ENCODE results near the gene ZNF92. TPM values are rescaled to one million over a fixed set of nuclear protein-coding genes. Genes with fewer than 3 reads are reported as not detected.
"Not testable (repeated sequence)": the region's sequence is repeated elsewhere in the genome, so short reads cannot be mapped to it uniquely, and the experiment has no call there.

ZNF92 gene
- total RNA-seq, 6 experiments from 2014 or later = 1.9 to 4.5 (median 2.4) TPM

DNA sequence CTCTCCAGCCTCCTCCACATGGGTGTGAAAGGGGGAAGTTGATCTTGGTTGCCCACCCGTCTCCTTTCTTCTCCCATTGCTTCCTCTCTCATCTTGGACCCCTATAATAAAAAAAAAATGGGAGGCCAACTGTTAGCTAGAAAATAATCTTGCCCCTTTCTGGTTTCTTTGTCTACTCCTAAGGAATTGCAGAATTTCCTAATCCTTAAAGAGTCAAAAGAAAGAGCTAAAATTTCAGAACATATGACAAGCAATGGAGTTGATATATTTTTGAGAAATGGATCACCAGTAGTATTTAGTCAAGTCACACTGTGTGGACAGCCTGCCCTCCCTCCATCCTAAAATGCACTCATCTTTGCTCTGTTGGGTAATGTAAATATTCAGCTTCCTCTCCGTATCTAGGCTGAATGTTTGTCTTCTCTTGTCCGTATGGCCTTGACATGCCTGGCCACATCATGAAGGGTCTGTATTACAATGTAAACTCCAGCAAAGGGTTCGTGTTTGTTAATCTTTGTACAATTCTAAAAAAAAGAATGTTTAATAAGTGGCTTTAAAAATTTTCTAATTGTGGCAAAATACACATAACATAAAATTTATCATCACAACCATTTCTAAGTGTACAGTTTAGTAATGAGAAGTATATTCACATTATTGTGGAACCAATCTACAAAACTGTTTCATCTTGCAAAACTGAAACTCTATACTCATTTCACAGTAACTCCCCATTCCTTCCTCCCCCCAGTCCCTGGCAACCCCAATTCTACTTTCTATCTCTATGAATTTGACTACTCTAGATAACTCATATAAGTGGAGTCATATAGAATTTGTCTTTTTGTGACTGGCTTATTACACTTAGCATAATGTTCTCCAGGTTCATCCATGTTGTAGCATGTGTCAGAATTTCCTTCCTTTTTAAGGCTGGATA lies 71.5 kb downstream of the ZNF92 start:
- no peak overlapping the region for H3K27ac ChIP-seq
- no peaks in the 10 kb centered on the region for H3K36me3 ChIP-seq
- H3K9me3 ChIP-seq = no peaks in the 10 kb centered on the region
- WGBS (ENCODE audit: insufficient coverage, low coverage, low lambda C conversion rate, missing lambda C conversion rate) = 54% methylated on average over 4 of the region's 4 CpGs
- H3K4me1 ChIP-seq = no peaks in the 10 kb centered on the region
- ATAC-seq = no peak
- intact Hi-C loops (cut with DNase I) = no loop called here
- H3K4me3 ChIP-seq = no peak overlapping the region
- no peak for DNase-seq
- H3K27me3 ChIP-seq = no peaks in the 10 kb centered on the region
- TF ChIP-seq, protein P1, sequence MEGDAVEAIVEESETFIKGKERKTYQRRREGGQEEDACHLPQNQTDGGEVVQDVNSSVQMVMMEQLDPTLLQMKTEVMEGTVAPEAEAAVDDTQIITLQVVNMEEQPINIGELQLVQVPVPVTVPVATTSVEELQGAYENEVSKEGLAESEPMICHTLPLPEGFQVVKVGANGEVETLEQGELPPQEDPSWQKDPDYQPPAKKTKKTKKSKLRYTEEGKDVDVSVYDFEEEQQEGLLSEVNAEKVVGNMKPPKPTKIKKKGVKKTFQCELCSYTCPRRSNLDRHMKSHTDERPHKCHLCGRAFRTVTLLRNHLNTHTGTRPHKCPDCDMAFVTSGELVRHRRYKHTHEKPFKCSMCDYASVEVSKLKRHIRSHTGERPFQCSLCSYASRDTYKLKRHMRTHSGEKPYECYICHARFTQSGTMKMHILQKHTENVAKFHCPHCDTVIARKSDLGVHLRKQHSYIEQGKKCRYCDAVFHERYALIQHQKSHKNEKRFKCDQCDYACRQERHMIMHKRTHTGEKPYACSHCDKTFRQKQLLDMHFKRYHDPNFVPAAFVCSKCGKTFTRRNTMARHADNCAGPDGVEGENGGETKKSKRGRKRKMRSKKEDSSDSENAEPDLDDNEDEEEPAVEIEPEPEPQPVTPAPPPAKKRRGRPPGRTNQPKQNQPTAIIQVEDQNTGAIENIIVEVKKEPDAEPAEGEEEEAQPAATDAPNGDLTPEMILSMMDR (IDR thresholded peaks at IDR 0.05) = no peak
- no peak for TF ChIP-seq POLR2A (IDR thresholded peaks at IDR 0.05)

- 89% methylated on average over 2 of the region's 8 CpGs for whole genome bisulfite sequencing (ENCODE audit: insufficient coverage, low coverage, low lambda C conversion rate, missing lambda C conversion rate)
- ATAC-seq; H3K4me3 ChIP-seq; H3K9me3 ChIP-seq; H3K36me3 ChIP-seq; H3K27ac ChIP-seq; H3K27me3 ChIP-seq; intact Hi-C loops (cut with DNase I); H3K4me1 ChIP-seq; DNase-seq: not testable (repeated sequence)
- TF ChIP-seq, protein P1 (IDR thresholded peaks at IDR 0.05) = peak in 2 of 4 donors; percentile 30 to 32
These were observed 73.4 kb downstream of the ZNF92 start for GRCh38 chr7:65447041-65447440.

DNA sequence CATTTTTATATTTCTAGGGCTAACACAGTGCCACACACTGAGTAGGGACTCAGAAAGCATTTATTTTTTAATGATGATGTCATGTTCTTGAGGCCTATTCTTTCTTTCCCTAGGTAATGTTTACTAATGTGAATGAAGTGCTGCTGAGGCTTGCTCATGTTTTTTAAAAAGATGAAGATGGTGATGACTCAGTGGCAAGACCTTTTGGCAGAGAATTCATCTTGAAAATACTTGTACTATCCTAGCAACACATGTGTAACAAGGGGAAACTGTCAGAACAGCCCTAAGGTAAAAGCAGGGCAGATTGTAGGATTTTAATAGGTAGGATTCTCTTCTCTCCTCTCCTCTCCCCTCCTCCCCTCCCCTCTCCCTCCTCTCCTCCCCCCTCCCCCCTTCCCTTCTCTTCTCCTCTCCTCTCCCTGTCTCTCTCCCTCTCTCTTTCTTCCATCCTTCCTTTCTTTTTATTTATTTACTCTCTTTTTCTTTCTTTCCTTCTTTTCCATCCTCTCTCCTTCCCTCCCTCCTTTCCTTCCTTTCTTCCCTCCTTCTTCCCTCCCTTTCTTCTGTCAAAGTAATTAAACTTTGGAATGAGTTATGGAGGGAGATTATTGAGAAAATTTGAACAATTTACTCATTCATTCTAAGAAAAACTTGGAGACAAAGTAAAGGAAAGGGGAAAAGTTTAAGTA lies 75.3 kb downstream of the ZNF92 start:
- H3K4me1 ChIP-seq = no peaks in the 10 kb centered on the region
- H3K9me3 ChIP-seq = no peaks in the 10 kb centered on the region
- intact Hi-C loops (cut with DNase I) = no loop called here
- DNase-seq (no peak), ATAC-seq (no peak)
- TF ChIP-seq, protein P1 (IDR thresholded peaks at IDR 0.05) = no peak
- no peak for TF ChIP-seq POLR2A (IDR thresholded peaks at IDR 0.05)
- H3K4me3 ChIP-seq = no peak overlapping the region
- H3K27me3 ChIP-seq = no peaks in the 10 kb centered on the region
- no peak overlapping the region for H3K27ac ChIP-seq
- no peaks in the 10 kb centered on the region for H3K36me3 ChIP-seq

GRCh38 chr7:65449505-65449852 lies 75.8 kb downstream of the ZNF92 start:
- Histone ChIP-seq H3K9me3 (no peaks in the 10 kb centered on the region), H3K36me3 (no peaks in the 10 kb centered on the region), H3K27ac (no peak overlapping the region), H3K4me1 (no peaks in the 10 kb centered on the region), H3K27me3 (no peaks in the 10 kb centered on the region), H3K4me3 (no peak overlapping the region)
- DNase-seq = no peak
- TF ChIP-seq POLR2A (IDR thresholded peaks at IDR 0.05) = no peak
- TF ChIP-seq, protein P1 (IDR thresholded peaks at IDR 0.05) = no peak
- ATAC-seq = peak in 1 of 4 donors; percentile 28
- 29% methylated on average over 2 of the region's 2 CpGs for WGBS (ENCODE audit: insufficient coverage, low coverage, low lambda C conversion rate, missing lambda C conversion rate)
- intact Hi-C loops (cut with DNase I) = no loop called here

Data from right lobe of liver (tissue), 6 donors.